ENCODE measurements around the gene CCDC138.

The CCDC138 gene

GRCh38 chr2:108895188-108895587 is 108.6 kb downstream of the CCDC138 start:
- no peak for DNase-seq (ENCODE audit: low read depth)

DNA sequence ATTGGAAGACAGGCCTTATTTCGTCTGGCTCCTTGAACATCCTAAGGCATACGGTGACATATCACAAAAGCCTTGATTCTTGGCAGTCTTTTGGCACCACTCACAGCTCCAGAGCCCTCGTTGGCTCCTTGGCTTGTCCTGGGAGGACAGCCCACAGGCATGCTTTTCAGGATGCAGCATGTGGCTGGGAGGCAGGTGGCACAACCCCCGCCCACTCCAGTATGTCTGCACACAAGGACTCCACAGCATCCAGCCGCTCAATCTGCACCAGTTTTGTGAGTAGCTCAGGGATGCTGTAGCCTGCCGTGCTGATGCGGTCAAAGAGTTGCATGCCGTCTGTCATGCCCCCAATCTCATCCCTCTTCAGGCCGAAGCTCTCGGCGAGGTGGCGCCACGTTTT is 110.2 kb downstream of the CCDC138 start:
- no peak for DNase-seq (ENCODE audit: low read depth)

- DNase-seq (ENCODE audit: low read depth): no peak
Measured at GRCh38 chr2:108898315-108899082, 111.9 kb downstream of the CCDC138 start.

DNA sequence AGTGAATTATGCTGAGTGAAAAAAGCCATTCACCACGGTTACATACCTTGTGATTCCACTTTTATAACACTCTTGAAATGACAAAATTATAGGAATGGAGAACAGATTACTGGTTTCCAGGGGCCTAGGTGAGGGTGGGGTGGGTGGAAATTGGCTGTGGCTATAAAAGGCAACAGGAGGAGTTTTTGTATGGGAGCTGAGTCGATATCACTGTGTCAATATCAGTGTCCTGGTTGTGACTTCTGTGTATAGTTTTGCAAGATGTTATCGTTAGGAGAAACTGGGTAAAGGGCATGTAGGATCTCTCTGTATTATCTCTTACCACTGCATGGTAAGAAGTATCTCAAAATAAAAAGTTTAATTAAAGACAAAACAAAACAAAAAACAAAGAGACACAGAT is 118.1 kb downstream of the CCDC138 start:
- DNase-seq (ENCODE audit: low read depth): no peak

- no peak for DNase-seq (ENCODE audit: low read depth)
Measured at GRCh38 chr2:108905176-108905575, 118.6 kb downstream of the CCDC138 start.

- no peak for DNase-seq (ENCODE audit: low read depth)
Measured at GRCh38 chr2:108905906-108906305, 119.3 kb downstream of the CCDC138 start.

- DNase-seq (ENCODE audit: low read depth): no peak
Measured at GRCh38 chr2:108906403-108907077, 120.0 kb downstream of the CCDC138 start.

GRCh38 chr2:108907822-108908712 is 121.5 kb downstream of the CCDC138 start:
- DNase-seq (ENCODE audit: low read depth): no peak

- no peak for DNase-seq (ENCODE audit: low read depth)
Measured at GRCh38 chr2:108908713-108909070, 122.1 kb downstream of the CCDC138 start.

GRCh38 chr2:108909275-108909823 is 122.8 kb downstream of the CCDC138 start:
- no peak for DNase-seq (ENCODE audit: low read depth)

- DNase-seq (ENCODE audit: low read depth): no peak
Measured at GRCh38 chr2:108910011-108910431, 123.5 kb downstream of the CCDC138 start.

DNA sequence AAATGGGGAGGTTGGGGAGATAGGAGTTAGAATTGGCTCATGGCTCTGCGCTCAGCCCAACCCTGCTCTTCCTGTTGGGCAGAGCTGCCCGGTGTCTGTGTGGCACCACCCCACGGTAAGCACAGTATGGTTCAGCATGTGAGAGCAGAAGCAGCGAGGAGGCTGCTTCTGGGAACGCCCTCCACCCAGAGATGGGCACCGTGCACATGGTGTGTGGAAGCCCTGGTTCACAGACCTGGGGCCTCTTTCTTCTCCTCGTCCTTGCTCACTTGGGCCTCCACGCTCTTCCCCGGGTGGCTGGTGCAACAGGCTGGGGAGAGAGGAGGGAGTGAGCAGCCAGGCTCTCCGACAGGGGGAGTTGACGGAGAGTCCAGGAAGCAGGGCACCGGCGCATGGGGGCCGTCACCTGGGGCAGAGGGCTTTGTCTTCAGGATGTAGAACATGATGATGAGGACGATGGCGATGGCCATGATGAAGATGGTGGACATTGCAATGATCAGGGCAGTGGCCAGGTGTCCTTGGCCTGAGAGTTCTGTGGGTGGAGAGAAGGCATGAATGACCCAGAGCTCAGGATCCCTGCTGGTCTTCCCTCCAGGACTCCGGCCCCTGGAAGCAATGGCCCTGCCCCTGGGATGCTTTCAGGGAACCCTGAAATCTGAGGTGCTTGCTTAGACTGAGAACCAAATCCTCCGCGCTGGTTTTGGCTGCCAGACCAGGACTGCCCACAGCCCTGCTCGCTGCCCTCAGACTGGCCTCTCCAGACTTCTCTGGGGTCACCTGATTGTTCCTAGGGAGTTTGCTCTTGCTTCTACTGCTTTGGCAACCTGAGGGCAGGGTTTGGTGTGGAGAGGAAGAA is 124.2 kb downstream of the CCDC138 start:
- no peak for DNase-seq (ENCODE audit: low read depth)

- DNase-seq (ENCODE audit: low read depth): no peak
Measured at GRCh38 chr2:108911401-108911800, 124.8 kb downstream of the CCDC138 start.

DNA sequence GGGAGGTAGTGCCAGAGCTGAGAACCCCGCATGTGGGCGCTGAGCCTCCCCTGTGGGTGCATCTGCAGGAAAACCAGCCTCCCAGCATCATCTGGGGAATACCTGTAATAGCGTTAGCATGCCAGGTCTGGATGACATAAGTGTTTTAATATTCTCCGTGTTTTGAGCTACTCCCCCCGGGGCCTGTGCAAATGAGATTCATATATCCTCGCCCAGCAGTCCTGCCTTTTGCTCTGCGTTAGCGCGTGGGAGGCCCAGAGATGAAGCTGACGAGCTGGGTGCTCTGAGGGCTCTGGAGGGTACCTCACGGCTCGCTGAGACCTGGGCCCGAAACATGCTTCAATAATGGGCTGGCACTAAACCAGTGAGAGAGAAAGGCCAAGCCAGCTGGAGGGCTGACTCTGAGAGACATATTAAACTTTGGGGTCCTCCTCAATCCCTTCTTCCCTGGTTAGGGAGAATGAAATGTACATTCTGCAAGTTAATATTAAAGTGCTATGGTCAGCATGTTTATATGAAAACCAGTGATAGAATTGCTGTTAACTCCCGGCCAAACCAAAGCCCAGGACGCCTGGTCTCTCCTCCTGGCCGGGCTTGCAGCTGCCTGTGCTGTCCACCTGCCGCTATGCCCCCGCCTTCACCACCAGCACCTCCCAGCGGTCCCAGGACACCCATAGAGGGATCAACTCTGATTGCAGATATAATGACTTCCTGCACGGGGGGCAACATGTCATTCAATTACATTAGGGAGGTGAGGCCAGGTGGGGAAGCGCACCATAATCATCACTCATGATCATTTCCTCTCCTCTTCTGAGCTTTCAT is 125.4 kb downstream of the CCDC138 start:
- no peak for DNase-seq (ENCODE audit: low read depth)

DNA sequence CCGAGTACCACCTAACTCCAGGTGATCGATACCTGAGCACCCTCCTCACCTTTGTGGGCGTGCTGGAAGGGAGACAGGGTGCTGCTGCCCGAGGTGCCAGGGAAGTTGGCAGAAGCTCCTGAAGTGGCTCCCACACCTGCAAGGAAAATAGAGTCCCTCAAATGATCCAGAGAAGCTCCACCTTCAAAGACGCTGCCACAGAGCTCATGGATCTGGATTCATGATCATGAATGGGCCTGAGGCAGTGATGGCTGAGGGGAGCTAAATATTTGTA is 126.0 kb downstream of the CCDC138 start:
- no peak for DNase-seq (ENCODE audit: low read depth)

DNA sequence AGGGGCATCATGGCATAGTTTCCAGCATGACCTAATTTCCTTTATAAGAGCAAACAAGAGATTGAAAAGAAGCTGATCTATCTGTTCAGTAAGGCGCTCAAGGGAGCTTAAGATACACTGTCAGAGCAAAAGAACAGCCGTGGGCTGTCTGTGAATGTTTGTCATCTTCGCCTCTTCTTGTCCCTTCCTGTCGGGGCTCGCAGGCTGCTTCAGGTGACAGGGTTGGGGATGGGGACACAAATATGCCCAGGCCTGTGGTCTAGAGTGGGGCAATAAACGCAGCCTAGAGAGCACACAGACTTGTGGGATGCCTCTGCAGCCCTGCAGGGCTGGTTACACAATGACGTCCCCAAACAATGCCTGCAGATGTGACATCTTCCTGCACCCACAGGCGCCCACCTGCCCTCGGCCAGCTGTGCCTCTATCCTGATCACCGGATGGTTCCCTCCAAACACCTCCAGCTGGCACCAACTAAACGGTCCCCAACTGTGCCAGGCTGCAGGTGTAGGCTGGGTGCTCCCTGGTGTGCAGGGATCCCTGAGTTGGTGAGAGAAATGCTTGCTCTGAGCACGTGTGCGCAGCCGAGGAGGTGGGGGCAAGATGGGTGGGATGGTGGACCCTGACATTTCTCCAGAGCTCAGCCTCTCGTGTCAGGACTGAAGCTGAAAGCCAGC is 129.7 kb downstream of the CCDC138 start:
- no peak for DNase-seq (ENCODE audit: low read depth)

DNA sequence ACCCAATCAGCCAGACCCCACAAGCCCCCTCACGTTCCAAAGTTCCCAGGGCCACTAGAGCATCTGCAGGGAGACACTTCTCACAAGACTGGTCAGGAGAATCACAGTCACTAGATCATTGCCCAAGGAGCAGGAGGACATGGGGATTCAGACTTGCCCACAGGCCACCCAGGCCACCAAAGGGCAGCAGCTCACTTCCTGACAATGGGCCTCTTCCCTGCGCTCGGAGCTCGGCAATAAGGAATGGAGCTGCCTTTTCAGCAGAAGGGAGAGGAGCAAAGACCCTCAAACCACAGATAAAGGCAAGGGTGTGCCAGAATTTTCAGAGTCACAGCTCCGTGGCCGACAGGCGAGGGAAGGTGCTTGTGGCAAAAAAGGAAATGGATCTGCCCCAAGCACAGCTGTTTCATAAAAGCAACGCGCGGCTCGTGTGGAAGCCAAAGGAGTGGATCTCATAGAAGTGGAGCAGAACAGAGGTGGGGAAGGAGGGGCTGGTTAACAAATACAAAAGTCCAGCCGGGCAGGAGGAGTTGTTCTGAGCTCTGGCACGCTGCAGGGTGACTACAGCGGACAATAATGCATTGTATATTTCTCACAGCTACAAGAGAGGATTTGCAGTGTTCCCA is 130.3 kb downstream of the CCDC138 start:
- DNase-seq (ENCODE audit: low read depth): no peak

- no peak for DNase-seq (ENCODE audit: low read depth)
Measured at GRCh38 chr2:108917526-108917925, 131.0 kb downstream of the CCDC138 start.

- DNase-seq (ENCODE audit: low read depth): no peak
Measured at GRCh38 chr2:108918156-108918874, 131.7 kb downstream of the CCDC138 start.
